Panc1 (cell line): ENCODE results near the gene MACROD1. TPM values are rescaled to one million over a fixed set of nuclear protein-coding genes. Genes with fewer than 3 reads are reported as not detected.

ENCODE experiments used
- ATAC-seq: fragments of 200-7000 bp; cut with Tn5 transposase; 2 replicates; pipeline ENCODE4 v1.9.1; 2020; ENCODE audit warnings: mild to moderate bottlenecking, moderate library complexity
- BruUV-seq: library from RNA; stranded (reverse); fragments of 400-500 nt; replicated peaks from 2 replicates; lab custom pipeline; 2021; lab: Mats Ljungman, UMichigan
- CTCF ChIA-PET: fragments of 300-600 bp; sonication (Branson Sonifier 250); formaldehyde crosslinking; loops from one replicate; lab custom pipeline; 2022; ENCODE audit warnings: antibody characterized with exemption; lab: Charles Lee
- POLR2A ChIA-PET: fragments of 300-600 bp; sonication (Branson Sonifier 250); formaldehyde crosslinking; loops from one replicate; lab custom pipeline; 2022; ENCODE audit warnings: antibody characterized with exemption; lab: Charles Lee
- DNase-seq: peaks from one replicate; pipeline ENCODE4 v3.0.0-alpha.2; 2010; ENCODE audit warnings: low read depth, low spot score
- H3K27ac ChIP-seq: 2 replicates; pipeline ENCODE4 v1.5.1; 2011; ENCODE audit warnings: mild to moderate bottlenecking, low read length, inconsistent platforms
- H3K27me3 ChIP-seq: fragments of 200-500 bp; sonication (Bioruptor generic); 2 replicates; pipeline ENCODE4 v1.6.0; 2014; ENCODE audit warnings: low read length, inconsistent platforms; ENCODE audit not compliant: control insufficient read depth, insufficient read depth
- H3K36me3 ChIP-seq: fragments of 200-500 bp; sonication (Bioruptor generic); 2 replicates; pipeline ENCODE4 v1.5.1; 2014; ENCODE audit warnings: inconsistent platforms, mild to moderate bottlenecking, low read length, moderate library complexity; ENCODE audit not compliant: control insufficient read depth, insufficient read depth
- H3K4me1 ChIP-seq: 2 replicates; pipeline ENCODE4 v1.5.1; 2011; ENCODE audit warnings: inconsistent platforms, mild to moderate bottlenecking, low read length, moderate library complexity; ENCODE audit not compliant: control insufficient read depth, insufficient read depth
- H3K4me3 ChIP-seq, 2 experiments: 2 replicates each; pipeline ENCODE4 v1.5.1; 2011 to 2012; ENCODE audit warnings: low read depth in 2 of 2, low read length in 2 of 2, mild to moderate bottlenecking in 2 of 2, inconsistent platforms in 1 of 2, moderate library complexity in 1 of 2
- H3K9me3 ChIP-seq: fragments of 200-500 bp; sonication (Bioruptor generic); 2 replicates; pipeline ENCODE4 v1.5.1; 2014; ENCODE audit warnings: low read depth, mild to moderate bottlenecking, inconsistent platforms, low read length, moderate library complexity; ENCODE audit not compliant: control insufficient read depth, insufficient read depth
- CTCF ChIP-seq: fragments of 450-650 bp; IDR thresholded peaks from 2 replicates; pipeline ENCODE4 v1.5.1; 2017; ENCODE audit warnings: mild to moderate bottlenecking
- POLR2AphosphoS5 ChIP-seq: IDR thresholded peaks from 2 replicates; pipeline ENCODE4 v1.6.1; 2012; ENCODE audit warnings: mild to moderate bottlenecking, low read depth, low read length, moderate library complexity
- REST ChIP-seq, 2 experiments: IDR thresholded peaks; 2 replicates each; pipeline ENCODE4 v1.6.1; 2011 to 2012; ENCODE audit warnings: low read depth in 2 of 2, control low read depth in 1 of 2, low read length in 1 of 2, mild to moderate bottlenecking in 1 of 2, moderate library complexity in 1 of 2; ENCODE audit not compliant: insufficient read depth in 1 of 2
- SIN3A ChIP-seq: IDR thresholded peaks from 2 replicates; pipeline ENCODE4 v1.6.1; 2012; ENCODE audit warnings: low read depth, mild to moderate bottlenecking, low read length, moderate library complexity, borderline replicate concordance; ENCODE audit not compliant: insufficient read depth
- TCF7L2 ChIP-seq: IDR thresholded peaks from 2 replicates; pipeline ENCODE4 v1.6.1; 2011; ENCODE audit warnings: mild to moderate bottlenecking, low read depth, low read length, inconsistent platforms
- in situ Hi-C: cut with HindIII; loops from 2 replicates; pipeline ENCODE4 v1.10.0; 2016; ENCODE audit warnings: low sequenced_read_pairs, low pct_unique_long_range_greater_than_20kb
- intact Hi-C: fragments of 100-400 bp; cut with micrococcal nuclease; formaldehyde crosslinking; loops from one replicate; pipeline ENCODE4 v1.10.0; 2022; ENCODE audit not compliant: unreplicated experiment
- total RNA-seq: library from RNA; stranded (reverse); gene quantifications from one replicate; pipeline ENCODE4 v1.2.1, GENCODE V29; 2021; ENCODE audit not compliant: unreplicated experiment

Gene MACROD1
- total RNA-seq, 1 experiment from 2014 or later, result 16.8 TPM

- no TSS peak for BruUV-seq
- CTCF ChIA-PET, result no interaction called here
- ATAC-seq, result no peak
- no peaks in the 10 kb centered on the region for H3K27me3 ChIP-seq
- POLR2A ChIA-PET, result interaction anchor here (0.6 kb wide), 2 partner anchors 12 to 174 kb away, joined by 3 to 7 read pairs; no protein-coding TSS in a partner anchor
- H3K36me3 ChIP-seq, result no peaks in the 10 kb centered on the region
- no peaks in the 10 kb centered on the region for H3K4me1 ChIP-seq
- H3K4me3 ChIP-seq, result no peak overlapping the region
- intact Hi-C loops (no loop called here), in situ Hi-C loops (no loop called here)
- TF ChIP-seq CTCF, result no peak
- no peak for TF ChIP-seq SIN3A
- no peak for TF ChIP-seq TCF7L2
- TF ChIP-seq REST (IDR thresholded peaks at IDR 0.05; ENCODE audit: insufficient read depth in 1 of 2, low read depth in 2 of 2, low read length in 1 of 2), result no peak
- no peak for TF ChIP-seq POLR2AphosphoS5
- H3K27ac ChIP-seq, result no peak overlapping the region
- DNase-seq, result no peak
- no peaks in the 10 kb centered on the region for H3K9me3 ChIP-seq
Measured at GRCh38 chr11:64170419-64170818, 4.5 kb upstream of the MACROD1 start.

- Histone ChIP-seq H3K4me3 (peak overlapping the region; percentile 61 to 74), H3K36me3 (no peaks in the 10 kb centered on the region), H3K27ac (peak overlapping the region; percentile 41; the same call in 1 of the 2 replicates), H3K4me1 (peaks cover 11% of the 10 kb centered on the region), H3K27me3 (no peaks in the 10 kb centered on the region), H3K9me3 (no peaks in the 10 kb centered on the region)
- ChIA-PET POLR2A (no interaction called here), CTCF (interaction anchor here (0.5 to 0.7 kb wide), 2 partner anchors 76 to 349 kb away, joined by 3 to 4 read pairs; partner anchors contain the start of gene FKBP2)
- TF ChIP-seq CTCF, result no peak
- no peak for TF ChIP-seq REST (IDR thresholded peaks at IDR 0.05; ENCODE audit: insufficient read depth in 1 of 2, low read depth in 2 of 2, low read length in 1 of 2)
- TF ChIP-seq SIN3A, result no peak
- no peak for TF ChIP-seq TCF7L2
- no peak for TF ChIP-seq POLR2AphosphoS5
- no peak for DNase-seq
- ATAC-seq, result peak; percentile 45
- no TSS peak for BruUV-seq
- intact Hi-C loops, result no loop called here
- in situ Hi-C loops, result no loop called here
Measured at GRCh38 chr11:64165481-64165841, 452 bp downstream of the MACROD1 start.
